ENCODE data around the gene HLA-DPB1. TPM values are rescaled to one million over a fixed set of nuclear protein-coding genes. Genes with fewer than 3 reads are reported as not detected.

Gene HLA-DPB1
- total and polyA plus RNA-seq, 9 donors = 7.9 to 15.8 (median 11.5) TPM

DNA sequence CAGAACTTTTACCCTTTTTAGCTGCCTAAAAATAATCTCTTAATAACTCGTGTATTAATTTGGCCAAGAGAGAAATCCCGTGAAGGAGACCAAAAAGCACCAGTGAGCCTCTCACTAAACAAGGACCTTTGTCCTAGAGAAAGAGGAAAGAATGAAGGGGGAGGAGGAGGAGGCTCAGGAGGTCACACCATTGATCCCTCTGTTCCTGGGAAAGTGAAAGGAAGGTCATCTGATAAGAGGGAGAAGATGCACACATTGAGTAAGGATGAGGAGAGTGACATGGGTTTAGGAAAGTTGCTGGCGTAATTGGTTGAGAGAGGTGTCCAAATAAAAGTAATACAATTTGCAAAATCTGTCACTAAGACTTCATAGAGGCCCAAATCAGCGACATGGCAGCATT is 49.2 kb downstream of the HLA-DPB1 start:
- H3K4me1 ChIP-seq (ENCODE audit: control insufficient read depth, insufficient read depth, low read length) = no peaks in the 10 kb centered on the region
- H3K9me3 ChIP-seq (replicated peaks; ENCODE audit: control insufficient read depth, low read depth, low read length) = peaks cover 12% of the 10 kb centered on the region
- peaks cover 18% of the 10 kb centered on the region for H3K27me3 ChIP-seq (ENCODE audit: control insufficient read depth, insufficient read depth, low read length)
- 83% methylated on average over 1 of the region's 4 CpGs for WGBS (ENCODE audit: insufficient coverage)
- no peaks in the 10 kb centered on the region for H3K36me3 ChIP-seq (ENCODE audit: control insufficient read depth, insufficient read depth, low read length)
- H3K4me3 ChIP-seq (ENCODE audit: low read length) = no peak overlapping the region
- DNase-seq = no peak
- H3K27ac ChIP-seq (ENCODE audit: low read length) = no peak overlapping the region

DNA sequence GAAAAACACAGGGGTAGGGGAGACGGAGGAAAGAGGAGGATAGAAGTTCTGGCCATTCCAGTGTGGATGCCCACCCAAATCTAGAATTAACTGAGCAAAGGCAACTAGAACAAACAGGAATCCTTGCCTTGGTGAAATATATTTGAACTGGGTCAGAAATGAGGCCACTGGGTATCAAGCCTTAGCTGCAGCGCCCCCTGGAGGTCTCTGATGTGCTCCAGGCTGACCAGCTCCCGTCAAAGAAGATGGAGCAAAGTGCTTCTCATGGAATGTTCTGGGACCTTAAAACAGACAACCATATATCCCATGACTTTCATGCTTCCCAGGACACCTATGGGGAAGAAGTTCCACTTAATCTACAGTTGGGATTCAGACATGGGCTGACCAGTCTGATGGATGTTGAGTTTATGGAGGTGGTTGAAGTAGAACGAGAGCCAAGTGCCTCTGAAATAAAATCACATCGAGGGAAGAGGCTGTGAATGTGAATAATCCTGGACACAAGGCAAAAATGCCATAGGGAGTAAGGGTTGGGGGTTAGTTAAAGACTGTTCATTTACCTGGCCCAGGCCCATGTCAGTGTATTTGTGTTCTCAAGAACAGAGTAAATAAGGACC is 50.4 kb downstream of the HLA-DPB1 start:
- WGBS (ENCODE audit: insufficient coverage) = 81% methylated on average over 3 of the region's 5 CpGs
- Histone ChIP-seq H3K9me3 (replicated peaks; ENCODE audit: control insufficient read depth, low read depth, low read length) (peaks cover 12% of the 10 kb centered on the region), H3K36me3 (ENCODE audit: control insufficient read depth, insufficient read depth, low read length) (no peaks in the 10 kb centered on the region), H3K4me3 (ENCODE audit: low read length) (no peak overlapping the region), H3K27me3 (ENCODE audit: control insufficient read depth, insufficient read depth, low read length) (peaks cover 13% of the 10 kb centered on the region), H3K27ac (ENCODE audit: low read length) (no peak overlapping the region), H3K4me1 (ENCODE audit: control insufficient read depth, insufficient read depth, low read length) (no peaks in the 10 kb centered on the region)
- peak; percentile 34 for DNase-seq

DNA sequence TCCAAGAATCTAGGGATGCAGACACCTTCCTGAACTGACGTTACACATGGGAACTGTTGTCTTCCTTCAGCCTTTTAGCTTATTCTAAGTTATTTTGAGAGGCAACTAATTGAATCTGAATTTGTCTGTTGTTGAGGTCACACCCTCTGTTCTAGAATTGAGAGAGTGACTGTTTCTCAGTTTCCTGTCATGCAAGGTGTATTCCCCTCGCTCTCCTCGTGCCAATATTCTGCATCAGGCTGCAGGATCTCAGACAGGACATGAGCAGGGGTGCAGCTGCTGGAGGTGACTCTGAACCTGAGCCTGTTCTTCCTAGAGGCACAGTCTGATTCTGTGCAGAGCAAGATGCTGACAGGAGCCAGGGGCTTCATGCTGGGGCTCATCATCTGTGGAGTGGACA is 52.5 kb downstream of the HLA-DPB1 start:
- Histone ChIP-seq H3K27me3 (ENCODE audit: control insufficient read depth, insufficient read depth, low read length) (peaks cover 11% of the 10 kb centered on the region), H3K9me3 (replicated peaks; ENCODE audit: control insufficient read depth, low read depth, low read length) (peaks cover 9% of the 10 kb centered on the region), H3K36me3 (ENCODE audit: control insufficient read depth, insufficient read depth, low read length) (no peaks in the 10 kb centered on the region), H3K4me3 (ENCODE audit: low read length) (no peak overlapping the region), H3K27ac (ENCODE audit: low read length) (no peak overlapping the region), H3K4me1 (ENCODE audit: control insufficient read depth, insufficient read depth, low read length) (no peaks in the 10 kb centered on the region)
- WGBS (ENCODE audit: insufficient coverage) = 94% methylated on average over 2 of the region's 3 CpGs
- no peak for DNase-seq

DNA sequence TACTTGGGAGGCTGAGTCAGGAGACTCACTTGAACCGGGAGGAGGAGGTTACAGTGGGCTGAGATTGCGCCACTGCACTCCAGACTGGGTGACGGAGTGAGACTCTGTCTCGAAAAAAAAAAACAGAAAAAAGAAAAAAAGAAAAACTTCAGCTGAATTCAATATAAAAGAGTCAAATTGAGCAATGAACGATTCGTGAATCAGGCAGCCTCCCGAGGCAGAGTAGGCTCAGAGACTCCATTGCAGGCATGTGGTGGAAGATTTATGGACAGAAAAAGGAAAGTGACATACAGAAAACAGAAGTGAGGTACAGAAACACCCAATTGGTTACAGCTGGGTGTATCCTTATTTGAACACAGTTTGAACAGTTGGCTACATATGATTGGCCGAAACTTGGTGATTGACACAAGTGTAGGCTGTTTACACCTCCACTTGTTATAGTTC is 56.3 kb downstream of the HLA-DPB1 start:
- Histone ChIP-seq H3K4me3 (ENCODE audit: low read length) (no peak overlapping the region), H3K27ac (ENCODE audit: low read length) (no peak overlapping the region), H3K27me3 (ENCODE audit: control insufficient read depth, insufficient read depth, low read length) (peaks cover 4% of the 10 kb centered on the region), H3K36me3 (ENCODE audit: control insufficient read depth, insufficient read depth, low read length) (no peaks in the 10 kb centered on the region), H3K4me1 (ENCODE audit: control insufficient read depth, insufficient read depth, low read length) (no peaks in the 10 kb centered on the region), H3K9me3 (replicated peaks; ENCODE audit: control insufficient read depth, low read depth, low read length) (no peaks in the 10 kb centered on the region)
- WGBS (ENCODE audit: insufficient coverage) = 53% methylated on average over 4 of the region's 8 CpGs
- DNase-seq = no peak

DNA sequence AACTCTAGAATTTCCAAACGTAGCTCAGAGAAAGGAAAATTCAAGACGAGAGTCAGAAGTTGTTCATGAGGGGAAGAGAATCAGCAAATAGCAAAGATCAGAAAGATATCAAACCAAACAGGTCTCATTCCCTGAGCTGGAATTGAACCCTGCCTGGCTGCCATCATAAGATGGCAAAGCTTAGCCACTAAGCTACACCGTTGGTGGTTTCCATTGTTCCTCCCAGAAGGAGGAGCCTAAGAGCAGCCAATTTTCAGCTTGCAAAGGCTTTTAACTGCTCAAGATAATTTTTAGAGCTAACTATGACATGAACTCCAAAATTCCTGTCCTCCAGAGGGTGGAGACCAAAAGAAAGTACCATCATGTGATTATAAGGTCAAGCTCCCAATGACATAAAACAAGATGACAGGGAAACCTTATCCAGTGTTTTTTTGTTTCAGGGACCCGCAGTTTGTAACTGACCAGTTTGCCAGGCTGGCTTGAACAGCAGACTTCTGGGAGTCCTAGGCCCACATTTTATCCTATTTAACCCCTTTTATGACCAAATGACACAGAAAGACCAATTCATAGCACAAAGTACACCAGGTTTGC is 60.6 kb downstream of the HLA-DPB1 start:
- no peak for DNase-seq
- Histone ChIP-seq H3K4me1 (ENCODE audit: control insufficient read depth, insufficient read depth, low read length) (no peaks in the 10 kb centered on the region), H3K27ac (ENCODE audit: low read length) (no peak overlapping the region), H3K9me3 (replicated peaks; ENCODE audit: control insufficient read depth, low read depth, low read length) (no peaks in the 10 kb centered on the region), H3K36me3 (ENCODE audit: control insufficient read depth, insufficient read depth, low read length) (no peaks in the 10 kb centered on the region), H3K27me3 (ENCODE audit: control insufficient read depth, insufficient read depth, low read length) (peaks cover 8% of the 10 kb centered on the region), H3K4me3 (ENCODE audit: low read length) (no peak overlapping the region)
- 0% methylated on average over 2 of the region's 4 CpGs for WGBS (ENCODE audit: insufficient coverage)

Other genes with a start within 250 kb of the HLA-DPB1 start
- gene TAP2, start 237.3 kb upstream of the HLA-DPB1 start, total RNA-seq = 4.6 TPM
- 1 to 10 TPM; 4.5 to 8.7 (median 6.9) TPM for gene TAP2, start 237.3 kb upstream of the HLA-DPB1 start, polyA plus RNA-seq (ENCODE audit: insufficient read depth in 1 of 8, insufficient read length in 8 of 8, low replicate concordance in 1 of 8)
- gene PSMB8, start 231.9 kb upstream of the HLA-DPB1 start, total RNA-seq = 16.4 TPM
- gene PSMB8, start 231.9 kb upstream of the HLA-DPB1 start, polyA plus RNA-seq (ENCODE audit: insufficient read depth in 1 of 8, insufficient read length in 8 of 8, low replicate concordance in 1 of 8) = 10 to 100 TPM; 10.9 to 18.1 (median 16.3) TPM
- gene TAP1, start 222.3 kb upstream of the HLA-DPB1 start, total RNA-seq = 8.2 TPM
- gene TAP1, start 222.3 kb upstream of the HLA-DPB1 start, polyA plus RNA-seq (ENCODE audit: insufficient read depth in 1 of 8, insufficient read length in 8 of 8, low replicate concordance in 1 of 8) = 10 to 100 TPM in 1 of 8 donors, 1 to 10 TPM in 7; 6.2 to 11.0 (median 8.1) TPM
- gene PSMB9, start 221.8 kb upstream of the HLA-DPB1 start, total RNA-seq = 4.3 TPM
- 1 to 10 TPM; 4.3 to 6.3 (median 4.6) TPM for gene PSMB9, start 221.8 kb upstream of the HLA-DPB1 start, polyA plus RNA-seq (ENCODE audit: insufficient read depth in 1 of 8, insufficient read length in 8 of 8, low replicate concordance in 1 of 8)
- 5.6 TPM for gene HLA-DMB, start 135.0 kb upstream of the HLA-DPB1 start, total RNA-seq
- gene HLA-DMB, start 135.0 kb upstream of the HLA-DPB1 start, polyA plus RNA-seq (ENCODE audit: insufficient read depth in 1 of 8, insufficient read length in 8 of 8, low replicate concordance in 1 of 8) = 1 to 10 TPM; 3.5 to 5.3 (median 4.3) TPM
- 4.2 TPM for gene HLA-DMA, start 122.9 kb upstream of the HLA-DPB1 start, total RNA-seq
- 1 to 10 TPM; 2.6 to 6.9 (median 4.3) TPM for gene HLA-DMA, start 122.9 kb upstream of the HLA-DPB1 start, polyA plus RNA-seq (ENCODE audit: insufficient read depth in 1 of 8, insufficient read length in 8 of 8, low replicate concordance in 1 of 8)
- gene BRD2, start 107.4 kb upstream of the HLA-DPB1 start, total RNA-seq = 86.8 TPM
- gene BRD2, start 107.4 kb upstream of the HLA-DPB1 start, polyA plus RNA-seq (ENCODE audit: insufficient read depth in 1 of 8, insufficient read length in 8 of 8, low replicate concordance in 1 of 8) = 100 to 1,000 TPM; 141 to 169 (median 162) TPM
- 1.5 TPM for gene HLA-DOA, start 66.4 kb upstream of the HLA-DPB1 start, total RNA-seq
- gene HLA-DOA, start 66.4 kb upstream of the HLA-DPB1 start, polyA plus RNA-seq (ENCODE audit: insufficient read depth in 1 of 8, insufficient read length in 8 of 8, low replicate concordance in 1 of 8) = 1 to 10 TPM; 1.2 to 3.9 (median 2.2) TPM
- gene HLA-DPA1, start 2.3 kb upstream of the HLA-DPB1 start, total RNA-seq = 18.6 TPM
- gene HLA-DPA1, start 2.3 kb upstream of the HLA-DPB1 start, polyA plus RNA-seq (ENCODE audit: insufficient read depth in 1 of 8, insufficient read length in 8 of 8, low replicate concordance in 1 of 8) = 10 to 100 TPM; 11.4 to 18.7 (median 14.3) TPM
- 172 TPM for gene COL11A2, start 116.5 kb downstream of the HLA-DPB1 start, total RNA-seq
- 100 to 1,000 TPM in 2 of 8 donors, 10 to 100 TPM in 6; 35.8 to 245 (median 53.2) TPM for gene COL11A2, start 116.5 kb downstream of the HLA-DPB1 start, polyA plus RNA-seq (ENCODE audit: insufficient read depth in 1 of 8, insufficient read length in 8 of 8, low replicate concordance in 1 of 8)
- 22.9 TPM for gene RXRB, start 124.7 kb downstream of the HLA-DPB1 start, total RNA-seq
- 10 to 100 TPM; 38.2 to 44.4 (median 40.8) TPM for gene RXRB, start 124.7 kb downstream of the HLA-DPB1 start, polyA plus RNA-seq (ENCODE audit: insufficient read depth in 1 of 8, insufficient read length in 8 of 8, low replicate concordance in 1 of 8)
- gene SLC39A7, start 124.9 kb downstream of the HLA-DPB1 start, total RNA-seq = 66.1 TPM
- gene SLC39A7, start 124.9 kb downstream of the HLA-DPB1 start, polyA plus RNA-seq (ENCODE audit: insufficient read depth in 1 of 8, insufficient read length in 8 of 8, low replicate concordance in 1 of 8) = 100 to 1,000 TPM in 4 of 8 donors, 10 to 100 TPM in 4; 82.1 to 136 (median 96.4) TPM
- 12.1 TPM for gene HSD17B8, start 128.7 kb downstream of the HLA-DPB1 start, total RNA-seq
- 10 to 100 TPM in 6 of 8 donors, 1 to 10 TPM in 2; 7.8 to 15.1 (median 11.0) TPM for gene HSD17B8, start 128.7 kb downstream of the HLA-DPB1 start, polyA plus RNA-seq (ENCODE audit: insufficient read depth in 1 of 8, insufficient read length in 8 of 8, low replicate concordance in 1 of 8)
- 22.8 TPM for gene RING1, start 132.5 kb downstream of the HLA-DPB1 start, total RNA-seq
- gene RING1, start 132.5 kb downstream of the HLA-DPB1 start, polyA plus RNA-seq (ENCODE audit: insufficient read depth in 1 of 8, insufficient read length in 8 of 8, low replicate concordance in 1 of 8) = 10 to 100 TPM; 33.6 to 46.6 (median 38.7) TPM
- 26.1 TPM for gene VPS52, start 195.9 kb downstream of the HLA-DPB1 start, total RNA-seq
- 10 to 100 TPM; 31.8 to 52.1 (median 36.7) TPM for gene VPS52, start 195.9 kb downstream of the HLA-DPB1 start, polyA plus RNA-seq (ENCODE audit: insufficient read depth in 1 of 8, insufficient read length in 8 of 8, low replicate concordance in 1 of 8)
- gene RPS18, start 196.1 kb downstream of the HLA-DPB1 start, total RNA-seq = 7,994 TPM
- gene RPS18, start 196.1 kb downstream of the HLA-DPB1 start, polyA plus RNA-seq (ENCODE audit: insufficient read depth in 1 of 8, insufficient read length in 8 of 8, low replicate concordance in 1 of 8) = 1,000 to 10,000 TPM; 4,705 to 6,376 (median 5,238) TPM
- gene B3GALT4, start 201.1 kb downstream of the HLA-DPB1 start, total RNA-seq = 2.2 TPM
- 1 to 10 TPM; 1.5 to 2.6 (median 1.9) TPM for gene B3GALT4, start 201.1 kb downstream of the HLA-DPB1 start, polyA plus RNA-seq (ENCODE audit: insufficient read depth in 1 of 8, insufficient read length in 8 of 8, low replicate concordance in 1 of 8)
- gene WDR46, start 213.2 kb downstream of the HLA-DPB1 start, total RNA-seq = 50.1 TPM
- gene WDR46, start 213.2 kb downstream of the HLA-DPB1 start, polyA plus RNA-seq (ENCODE audit: insufficient read depth in 1 of 8, insufficient read length in 8 of 8, low replicate concordance in 1 of 8) = 10 to 100 TPM; 60.9 to 81.5 (median 74.5) TPM
- gene PFDN6, start 213.6 kb downstream of the HLA-DPB1 start, total RNA-seq = 41.4 TPM
- gene PFDN6, start 213.6 kb downstream of the HLA-DPB1 start, polyA plus RNA-seq (ENCODE audit: insufficient read depth in 1 of 8, insufficient read length in 8 of 8, low replicate concordance in 1 of 8) = 10 to 100 TPM; 45.9 to 57.6 (median 49.4) TPM
- 28.4 TPM for gene RGL2, start 223.0 kb downstream of the HLA-DPB1 start, total RNA-seq
- 10 to 100 TPM; 51.0 to 68.3 (median 57.1) TPM for gene RGL2, start 223.0 kb downstream of the HLA-DPB1 start, polyA plus RNA-seq (ENCODE audit: insufficient read depth in 1 of 8, insufficient read length in 8 of 8, low replicate concordance in 1 of 8)
- 16.0 TPM for gene TAPBP, start 238.1 kb downstream of the HLA-DPB1 start, total RNA-seq
- 10 to 100 TPM; 16.7 to 28.4 (median 21.9) TPM for gene TAPBP, start 238.1 kb downstream of the HLA-DPB1 start, polyA plus RNA-seq (ENCODE audit: insufficient read depth in 1 of 8, insufficient read length in 8 of 8, low replicate concordance in 1 of 8)
- gene ZBTB22, start 241.8 kb downstream of the HLA-DPB1 start, total RNA-seq = 14.0 TPM
- 10 to 100 TPM; 13.7 to 18.6 (median 15.9) TPM for gene ZBTB22, start 241.8 kb downstream of the HLA-DPB1 start, polyA plus RNA-seq (ENCODE audit: insufficient read depth in 1 of 8, insufficient read length in 8 of 8, low replicate concordance in 1 of 8)
- 22.3 TPM for gene DAXX, start 247.0 kb downstream of the HLA-DPB1 start, total RNA-seq
- gene DAXX, start 247.0 kb downstream of the HLA-DPB1 start, polyA plus RNA-seq (ENCODE audit: insufficient read depth in 1 of 8, insufficient read length in 8 of 8, low replicate concordance in 1 of 8) = 10 to 100 TPM; 28.2 to 44.3 (median 36.8) TPM